LHCN-M2 (cell line): ENCODE measurements around the gene TMEM273. TPM values are rescaled to one million over a fixed set of nuclear protein-coding genes. Genes with fewer than 3 reads are reported as not detected.

Experiments used
- DNase-seq: peaks from one replicate; pipeline ENCODE4 v3.0.0-alpha.2; 2012; ENCODE audit warnings: low read depth
- total RNA-seq: library from RNA; depleted of rRNA; stranded (reverse); fragments of >200 nt; gene quantifications from 2 replicates; pipeline ENCODE4 v1.2.3, GENCODE V29; 2014; rRNA removed

Gene TMEM273
- total RNA-seq, 1 experiment from 2014 or later = not detected

- DNase-seq = no peak
Measured at GRCh38 chr10:49116509-49117375, 71.4 kb downstream of the TMEM273 start.

- no peak for DNase-seq
Measured at GRCh38 chr10:49115796-49116508, 72.2 kb downstream of the TMEM273 start.

DNA sequence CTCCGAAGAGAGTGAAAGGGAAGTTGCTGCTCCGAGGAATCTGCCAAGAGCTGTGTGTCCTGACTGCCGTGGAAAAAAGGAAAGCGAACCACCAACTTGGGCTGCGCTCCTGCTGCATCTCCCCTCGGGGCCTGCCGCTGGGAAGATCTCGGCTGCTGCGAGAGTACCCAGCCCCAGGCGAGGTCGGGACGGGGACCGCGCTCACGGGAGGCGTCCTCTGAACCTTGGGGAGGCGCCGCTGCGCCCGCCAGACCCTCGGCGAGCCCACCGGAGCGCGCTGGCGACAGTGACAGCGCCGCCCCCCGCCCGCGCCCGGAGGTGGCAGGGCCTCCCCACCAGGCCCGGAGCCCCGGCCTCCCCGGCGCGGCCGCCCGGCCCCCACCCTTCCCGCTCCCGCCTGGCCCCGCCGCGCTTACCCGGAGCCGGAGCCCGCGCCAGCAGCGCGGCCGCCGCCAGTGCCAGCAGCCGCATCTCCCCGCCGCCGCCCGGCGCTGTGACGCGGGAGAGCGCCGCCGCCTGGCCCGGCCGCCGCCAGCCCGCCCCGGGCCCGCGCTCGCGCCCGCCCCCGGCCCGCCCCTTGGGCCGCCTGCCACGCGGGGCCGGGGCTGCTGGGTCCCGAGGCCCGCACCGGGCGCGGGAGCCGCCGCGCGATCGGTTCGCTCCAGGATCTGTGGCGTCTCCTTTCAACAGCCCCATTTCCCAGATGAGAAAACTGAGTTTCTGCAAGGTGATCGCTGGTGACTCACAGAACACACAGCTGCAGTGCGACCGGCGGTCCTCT lies 73.0 kb downstream of the TMEM273 start, which contains the start of gene VSTM4:
VSTM4 (minus strand) TSS at position 508 of the 781 bp plus-strand sequence; CDS start at position 471, 37 bp downstream.
- DNase-seq = peak; percentile 14

- DNase-seq = no peak
Measured at GRCh38 chr10:49114718-49115014, 73.5 kb downstream of the TMEM273 start.

DNA sequence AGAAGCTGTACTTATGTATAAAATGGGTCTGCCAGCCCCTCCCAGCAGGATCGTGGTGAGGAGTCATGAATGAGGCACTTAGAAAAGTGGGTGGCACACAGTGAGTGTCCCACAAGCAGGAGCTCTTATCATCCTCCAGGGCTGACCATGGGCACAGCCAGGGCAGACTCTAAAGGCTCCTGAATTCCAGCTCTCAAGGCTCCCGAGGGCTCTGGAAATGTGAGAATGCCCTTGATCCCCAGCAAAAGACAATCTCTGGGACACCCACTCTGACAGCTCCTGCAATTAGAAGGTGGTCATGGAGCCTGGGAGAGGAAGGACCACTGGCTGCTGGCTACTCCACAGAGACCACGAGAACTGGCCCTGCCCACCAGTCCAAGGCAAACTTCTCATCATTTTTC lies 74.5 kb downstream of the TMEM273 start:
- peak; percentile 13 for DNase-seq

DNA sequence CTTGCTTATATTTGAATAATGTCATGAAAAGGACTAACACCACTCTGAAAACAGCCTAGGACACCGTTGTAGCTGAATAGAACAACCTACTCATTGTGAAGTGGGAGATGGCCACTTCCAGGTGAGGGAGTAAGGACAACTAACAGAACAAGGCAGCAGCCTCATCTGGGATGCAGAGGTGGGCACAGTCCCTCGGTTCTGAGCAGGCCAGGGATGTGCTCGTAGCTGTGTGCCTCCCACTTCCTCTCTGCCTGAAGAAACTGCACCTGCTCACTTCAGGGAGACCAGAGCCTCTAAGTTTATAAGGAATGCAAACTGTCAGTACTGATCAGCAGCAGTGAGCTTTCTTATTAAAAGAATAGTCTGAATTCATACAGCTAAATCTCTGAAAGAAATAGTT lies 75.3 kb downstream of the TMEM273 start:
- DNase-seq = no peak

DNA sequence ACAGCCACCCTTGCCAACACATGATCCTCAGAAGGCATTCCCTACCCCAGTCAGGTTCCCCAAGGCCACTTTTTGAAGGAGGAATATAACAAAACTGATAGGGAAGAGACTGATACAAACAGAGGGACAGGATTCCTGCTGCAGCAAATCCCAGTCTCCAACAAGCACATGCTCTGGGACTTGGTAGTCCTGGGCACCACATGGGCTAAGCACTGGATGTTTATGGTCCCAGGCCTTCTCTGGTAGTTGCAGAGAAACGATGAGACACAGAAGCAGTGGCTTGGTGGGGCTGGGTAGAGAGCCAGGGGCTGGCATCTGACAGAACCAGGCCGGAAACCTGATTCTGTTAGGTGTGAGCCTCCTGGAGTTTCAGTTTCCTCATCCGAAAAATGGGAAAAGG lies 76.1 kb downstream of the TMEM273 start:
- no peak for DNase-seq

GRCh38 chr10:49111320-49111698 lies 76.9 kb downstream of the TMEM273 start:
- DNase-seq = no peak

- DNase-seq = no peak
Measured at GRCh38 chr10:49110684-49111319, 77.4 kb downstream of the TMEM273 start.

- peak; percentile 92 for DNase-seq
Measured at GRCh38 chr10:49109669-49110340, 78.4 kb downstream of the TMEM273 start.

- DNase-seq = no peak
Measured at GRCh38 chr10:49108656-49109055, 79.5 kb downstream of the TMEM273 start.

DNA sequence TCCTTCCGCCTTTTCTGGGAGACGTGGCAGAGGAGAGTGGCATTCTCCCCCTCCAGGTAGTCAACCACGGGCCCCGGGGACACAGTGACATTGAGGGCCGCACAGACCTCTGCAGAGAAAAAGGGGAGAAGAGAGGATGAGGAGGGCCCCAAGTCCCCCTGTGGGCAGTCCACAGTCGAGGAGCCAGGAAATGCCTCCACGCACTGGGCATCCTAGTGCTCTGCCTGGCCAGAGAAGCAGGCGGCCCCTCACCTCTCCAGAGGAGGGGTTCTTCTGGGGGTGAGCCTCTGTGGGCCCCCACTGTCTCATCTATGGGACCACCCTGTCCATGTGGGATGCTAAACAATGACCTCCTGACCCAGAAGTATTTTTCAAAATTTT lies 80.3 kb downstream of the TMEM273 start:
- DNase-seq = no peak

- DNase-seq = no peak
Measured at GRCh38 chr10:49107111-49107886, 80.9 kb downstream of the TMEM273 start.

DNA sequence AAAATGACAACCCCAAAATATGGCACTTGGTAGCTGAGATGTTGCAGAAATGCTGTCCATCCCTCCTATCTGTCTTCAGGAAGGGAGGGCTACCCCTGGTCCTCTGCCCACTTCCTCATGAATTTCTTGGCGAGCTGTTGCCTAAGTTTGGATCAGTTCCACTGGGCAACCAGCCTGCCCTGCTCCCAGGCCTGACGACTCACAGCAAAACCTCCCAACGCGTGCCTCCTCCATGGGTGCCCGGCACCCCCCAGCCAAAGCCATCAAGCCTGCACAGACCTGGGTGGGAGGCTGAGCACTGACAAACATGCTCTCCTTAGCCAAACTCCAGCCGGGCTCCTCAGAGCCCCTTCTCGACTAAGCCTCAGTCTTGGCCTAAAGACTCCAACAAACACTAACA lies 81.7 kb downstream of the TMEM273 start:
- no peak for DNase-seq

DNA sequence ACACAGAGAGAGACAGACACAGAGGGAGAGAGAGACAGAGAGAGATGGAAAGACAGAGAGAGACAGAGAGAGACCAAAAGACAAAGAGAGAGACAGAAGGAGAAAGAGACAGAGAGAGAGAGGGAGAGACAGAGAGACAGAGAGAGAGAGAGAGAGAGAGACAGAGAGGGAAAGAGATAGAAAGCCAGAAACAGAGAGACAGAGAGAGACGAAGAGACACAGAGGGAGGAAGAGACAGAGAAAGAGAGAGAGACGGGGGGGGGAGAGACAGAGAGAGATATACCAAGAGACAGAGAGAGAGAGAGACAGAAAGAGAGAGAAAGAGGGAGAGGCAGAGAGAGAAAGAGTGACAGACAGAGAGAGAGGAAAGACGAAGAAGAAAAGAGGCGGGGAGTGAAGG lies 83.1 kb downstream of the TMEM273 start:
- no peak for DNase-seq

Other genes starting within 250 kb of the TMEM273 start
- gene LRRC18, start 248.6 kb downstream of the TMEM273 start, total RNA-seq = not detected in 2 replicates
- 0.23 and 0.64 TPM in 2 replicates for gene VSTM4, start 72.9 kb downstream of the TMEM273 start, total RNA-seq
- not detected in 2 replicates for gene FAM170B, start 54.4 kb downstream of the TMEM273 start, total RNA-seq
- gene C10orf71, start 110.8 kb upstream of the TMEM273 start, total RNA-seq = not detected in 2 replicates
- not detected in 2 replicates for gene DRGX, start 207.7 kb upstream of the TMEM273 start, total RNA-seq